ENCODE results near the gene HPSE2. TPM values are rescaled to one million over a fixed set of nuclear protein-coding genes. Genes with fewer than 3 reads are reported as not detected.
A peak's percentile ranks its signal among the peaks of the same experiment; 100 is the strongest.

Gene HPSE2
- polyA plus RNA-seq, 1 experiment, result not detected

GRCh38 chr10:98929709-98930108 is 305.9 kb downstream of the HPSE2 start:
- POLR2A ChIA-PET, result no interaction called here
- TF ChIP-seq CTCF (IDR thresholded peaks at IDR 0.05; ENCODE audit: low read depth, low read length), result no peak

DNA sequence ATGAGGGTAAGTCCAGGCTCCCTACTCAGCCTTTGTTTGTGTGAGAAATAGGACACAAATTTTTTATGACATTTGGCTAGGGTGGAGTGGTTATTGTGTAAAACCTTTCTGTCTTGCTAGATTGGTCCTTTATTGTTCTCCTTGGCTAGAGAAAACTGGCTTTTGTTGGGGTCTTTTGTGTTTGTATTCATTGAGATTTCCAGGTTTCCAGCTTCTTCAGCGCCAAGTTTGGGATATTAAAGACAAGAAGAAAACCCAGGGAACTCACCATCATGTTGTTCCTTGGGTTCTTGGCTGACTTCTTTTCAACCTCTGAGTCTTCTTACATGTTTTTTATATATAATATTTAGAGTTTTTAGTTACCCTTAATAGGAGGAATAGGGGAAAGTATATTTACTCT is 310.0 kb downstream of the HPSE2 start:
- TF ChIP-seq CTCF (IDR thresholded peaks at IDR 0.05; ENCODE audit: low read depth, low read length), result no peak
- Histone ChIP-seq H3K9me3 (ENCODE audit: control insufficient read depth, insufficient read depth, low read length) (no peaks in the 10 kb centered on the region), H3K4me3 (ENCODE audit: low read depth, low read length) (no peak overlapping the region), H3K27me3 (ENCODE audit: control insufficient read depth, insufficient read depth, low read length) (no peaks in the 10 kb centered on the region), H3K27ac (ENCODE audit: low read depth, low read length) (no peak overlapping the region)
- POLR2A ChIA-PET, result no interaction called here
- CTCF ChIA-PET, result interaction anchor here (0.6 kb wide), 1 partner anchor 17 kb away, joined by 3 read pairs; no protein-coding TSS in a partner anchor
- no peak for DNase-seq (ENCODE audit: low read depth, low spot score)

More at GRCh38 chr10:98929709-98930108, 305.9 kb downstream of the HPSE2 start:
- CTCF ChIA-PET, result no interaction called here
- Histone ChIP-seq H3K9me3 (ENCODE audit: control insufficient read depth, insufficient read depth, low read length) (no peaks in the 10 kb centered on the region), H3K4me3 (ENCODE audit: low read depth, low read length) (no peak overlapping the region), H3K27ac (ENCODE audit: low read depth, low read length) (no peak overlapping the region), H3K27me3 (ENCODE audit: control insufficient read depth, insufficient read depth, low read length) (no peaks in the 10 kb centered on the region)
- no peak for DNase-seq (ENCODE audit: low read depth, low spot score)

DNA sequence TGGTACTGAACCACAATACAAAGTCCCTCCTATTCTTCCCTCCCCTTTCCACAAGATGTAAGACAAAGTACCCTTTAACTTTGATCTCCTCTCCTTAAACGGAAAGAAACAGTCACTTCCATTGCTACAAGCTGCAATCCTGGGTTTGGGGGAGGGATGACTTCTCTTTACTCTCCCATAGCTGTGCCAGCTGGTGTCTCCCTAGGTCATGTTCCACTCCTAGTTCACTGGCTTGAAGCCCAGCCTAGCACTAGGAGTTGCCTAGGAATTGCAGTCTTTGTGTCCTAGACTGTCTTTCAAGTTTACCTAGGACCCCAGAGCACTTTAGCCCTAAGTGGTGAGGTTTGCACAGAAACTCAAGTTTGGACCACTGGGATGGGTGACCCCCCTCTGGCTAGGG is 311.1 kb downstream of the HPSE2 start:
- no peak for TF ChIP-seq CTCF (IDR thresholded peaks at IDR 0.05; ENCODE audit: low read depth, low read length)
- H3K4me3 ChIP-seq (ENCODE audit: low read depth, low read length), result no peak overlapping the region
- no peak for DNase-seq (ENCODE audit: low read depth, low spot score)
- ChIA-PET POLR2A (no interaction called here), CTCF (no interaction called here)
- H3K27ac ChIP-seq (ENCODE audit: low read depth, low read length), result no peak overlapping the region
- H3K27me3 ChIP-seq (ENCODE audit: control insufficient read depth, insufficient read depth, low read length), result no peaks in the 10 kb centered on the region
- no peaks in the 10 kb centered on the region for H3K9me3 ChIP-seq (ENCODE audit: control insufficient read depth, insufficient read depth, low read length)

DNA sequence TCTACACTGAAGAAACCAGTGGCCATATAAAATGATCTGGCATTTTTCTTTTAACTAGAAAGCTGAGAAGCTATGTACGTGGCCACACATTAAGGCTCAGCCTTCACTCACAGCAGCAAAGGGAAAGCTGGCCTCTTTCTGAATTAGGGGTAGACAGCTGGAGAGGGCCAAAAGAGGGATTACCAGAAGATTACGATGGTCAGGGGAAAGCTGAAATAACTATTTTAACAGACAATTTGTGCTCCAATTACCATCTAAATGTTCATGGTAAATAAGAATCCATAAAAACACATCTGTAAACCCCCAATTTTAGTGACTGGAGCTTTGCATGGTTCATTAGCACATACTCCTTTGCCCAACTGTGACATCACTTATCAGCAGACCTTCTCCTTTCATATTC is 314.3 kb downstream of the HPSE2 start:
- H3K27ac ChIP-seq (ENCODE audit: low read depth, low read length), result no peak overlapping the region
- no peak for DNase-seq (ENCODE audit: low read depth, low spot score)
- TF ChIP-seq CTCF (IDR thresholded peaks at IDR 0.05; ENCODE audit: low read depth, low read length), result no peak
- H3K27me3 ChIP-seq (ENCODE audit: control insufficient read depth, insufficient read depth, low read length), result no peaks in the 10 kb centered on the region
- no peak overlapping the region for H3K4me3 ChIP-seq (ENCODE audit: low read depth, low read length)
- ChIA-PET CTCF (no interaction called here), POLR2A (interaction anchor here (1.3 kb wide), 1 partner anchor 46 kb away, joined by 3 read pairs; no protein-coding TSS in a partner anchor)
- H3K9me3 ChIP-seq (ENCODE audit: control insufficient read depth, insufficient read depth, low read length), result no peaks in the 10 kb centered on the region

DNA sequence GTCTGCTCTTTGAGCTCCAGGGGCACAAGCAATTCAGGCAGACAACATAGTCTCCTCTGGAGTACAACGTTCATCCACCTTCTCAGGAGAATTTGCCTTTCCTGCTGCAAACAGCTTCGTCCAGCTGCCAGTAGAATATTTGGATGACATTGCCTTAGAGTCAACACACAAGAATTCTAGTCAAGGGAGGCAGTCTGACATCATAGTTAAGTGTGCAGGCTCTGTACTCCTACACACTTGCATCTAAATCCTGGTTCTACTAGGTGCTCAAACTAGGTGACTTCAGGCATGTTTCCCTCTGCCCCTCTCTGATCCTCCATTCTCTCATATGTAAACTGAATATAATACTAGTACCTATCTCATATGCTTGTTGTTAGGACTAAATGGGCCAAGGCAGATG is 314.8 kb downstream of the HPSE2 start:
- Histone ChIP-seq H3K27me3 (ENCODE audit: control insufficient read depth, insufficient read depth, low read length) (no peaks in the 10 kb centered on the region), H3K4me3 (ENCODE audit: low read depth, low read length) (no peak overlapping the region), H3K27ac (ENCODE audit: low read depth, low read length) (peak overlapping the region; percentile 42), H3K9me3 (ENCODE audit: control insufficient read depth, insufficient read depth, low read length) (no peaks in the 10 kb centered on the region)
- no peak for TF ChIP-seq CTCF (IDR thresholded peaks at IDR 0.05; ENCODE audit: low read depth, low read length)
- peak; percentile 60 for DNase-seq (ENCODE audit: low read depth, low spot score)
- ChIA-PET POLR2A (interaction anchor here (1.3 kb wide), 1 partner anchor 46 kb away, joined by 3 read pairs; no protein-coding TSS in a partner anchor), CTCF (no interaction called here)

Measured in AG04450 (cell line).